HG03139 (cell line): ENCODE data around the gene PPP1R10.
"Not testable (repeated sequence)": the region's sequence is repeated elsewhere in the genome, so short reads cannot be mapped to it uniquely, and the experiment has no call there.

Source experiments
- ATAC-seq: cut with Tn5 transposase; IDR thresholded peaks from one replicate; pipeline ENCODE4 v1.9.1; 2021; ENCODE audit not compliant: unreplicated experiment

Gene PPP1R10

DNA sequence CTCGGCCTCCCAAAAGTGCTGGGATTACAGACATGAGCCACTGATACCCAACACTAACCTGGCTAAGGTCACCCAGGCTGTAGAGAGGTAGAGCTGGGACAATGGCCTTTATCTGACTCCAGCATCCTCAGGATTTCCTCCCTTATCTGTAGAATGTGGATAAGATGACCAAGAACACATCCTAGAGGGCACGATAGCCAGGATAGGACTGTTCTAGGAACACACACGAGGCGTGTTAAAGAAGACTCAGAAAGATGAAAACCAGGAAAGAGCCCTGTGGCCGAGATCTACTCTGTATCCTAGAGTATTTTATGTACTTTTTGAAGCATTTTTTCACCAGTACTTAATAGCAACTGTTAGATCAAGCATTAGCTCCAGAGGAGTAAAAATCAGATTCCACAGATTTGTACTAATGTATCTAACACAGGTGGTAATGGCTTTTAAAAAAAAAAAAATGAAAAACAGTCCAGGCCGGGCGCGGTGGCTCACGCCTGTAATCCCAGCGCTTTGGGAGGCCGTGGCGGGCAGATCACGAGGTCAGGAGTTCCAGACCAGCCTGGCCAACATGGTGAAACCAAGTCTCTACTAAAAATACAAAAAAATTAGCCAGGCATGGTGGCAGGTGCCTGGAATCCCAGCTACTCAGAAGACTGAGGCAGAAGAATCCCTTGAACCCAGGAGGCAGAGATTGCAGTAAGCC lies 17.3 kb downstream of the PPP1R10 start:
- ATAC-seq = no peak

DNA sequence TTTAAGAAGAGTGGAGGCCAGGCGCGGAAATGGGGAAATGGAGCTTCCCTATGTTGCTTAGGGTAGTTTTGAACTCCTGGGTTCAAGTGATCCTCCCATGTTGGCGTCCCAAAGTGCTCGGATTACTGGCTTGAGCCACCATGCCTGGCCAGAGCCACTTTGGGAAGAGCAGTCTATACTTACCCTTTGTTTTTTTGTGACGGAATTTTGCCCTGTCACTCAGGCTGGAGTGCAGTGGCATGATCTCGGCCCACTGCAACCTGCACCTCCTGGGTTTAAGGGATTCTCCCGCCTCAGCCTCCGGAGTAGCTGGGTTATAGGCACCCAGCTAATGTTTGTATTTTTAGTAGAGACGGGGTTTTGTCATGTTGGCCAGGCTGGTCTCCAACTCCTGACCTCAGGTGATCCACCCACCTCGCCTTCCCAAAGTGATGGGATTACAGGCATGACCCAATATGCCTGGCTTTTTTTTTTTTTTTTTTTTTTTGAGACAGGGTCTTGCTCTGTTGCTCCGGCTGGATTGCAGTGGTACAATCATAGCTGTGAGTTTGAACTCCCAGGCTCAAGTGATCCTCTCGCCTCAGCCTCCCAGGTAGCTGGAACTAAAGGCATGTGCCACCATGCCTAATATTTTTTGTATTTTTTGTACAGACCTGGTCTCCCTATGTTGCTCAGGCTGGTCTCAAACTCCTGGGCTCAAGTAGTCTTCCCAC lies 18.0 kb downstream of the PPP1R10 start:
- ATAC-seq = no peak

GRCh38 chr6:30597315-30598144 lies 19.5 kb downstream of the PPP1R10 start:
- ATAC-seq = not testable (repeated sequence)

DNA sequence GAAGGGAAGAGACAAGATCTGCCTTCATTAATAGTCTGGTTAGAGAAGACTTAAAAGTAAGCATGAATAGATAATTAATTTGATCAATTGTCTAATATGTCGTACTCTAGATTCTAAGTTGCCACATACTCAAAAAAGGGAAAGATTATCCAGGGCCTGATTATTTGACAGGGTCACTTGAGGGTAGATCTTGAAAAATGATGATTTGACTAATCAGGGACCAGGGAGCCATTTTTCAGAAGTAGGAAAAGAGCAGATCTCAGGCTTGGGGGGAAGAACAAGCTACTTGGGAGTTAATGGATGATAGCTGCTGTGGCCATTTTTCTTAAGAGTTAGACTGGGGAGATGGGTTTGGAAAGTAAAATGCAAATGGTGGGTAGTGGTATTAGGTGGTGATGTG lies 24.8 kb downstream of the PPP1R10 start:
- no peak for ATAC-seq

GRCh38 chr6:30591008-30591407 lies 26.0 kb downstream of the PPP1R10 start:
- ATAC-seq = no peak

- ATAC-seq = no peak
Observed at GRCh38 chr6:30590509-30590908, 26.5 kb downstream of the PPP1R10 start.

DNA sequence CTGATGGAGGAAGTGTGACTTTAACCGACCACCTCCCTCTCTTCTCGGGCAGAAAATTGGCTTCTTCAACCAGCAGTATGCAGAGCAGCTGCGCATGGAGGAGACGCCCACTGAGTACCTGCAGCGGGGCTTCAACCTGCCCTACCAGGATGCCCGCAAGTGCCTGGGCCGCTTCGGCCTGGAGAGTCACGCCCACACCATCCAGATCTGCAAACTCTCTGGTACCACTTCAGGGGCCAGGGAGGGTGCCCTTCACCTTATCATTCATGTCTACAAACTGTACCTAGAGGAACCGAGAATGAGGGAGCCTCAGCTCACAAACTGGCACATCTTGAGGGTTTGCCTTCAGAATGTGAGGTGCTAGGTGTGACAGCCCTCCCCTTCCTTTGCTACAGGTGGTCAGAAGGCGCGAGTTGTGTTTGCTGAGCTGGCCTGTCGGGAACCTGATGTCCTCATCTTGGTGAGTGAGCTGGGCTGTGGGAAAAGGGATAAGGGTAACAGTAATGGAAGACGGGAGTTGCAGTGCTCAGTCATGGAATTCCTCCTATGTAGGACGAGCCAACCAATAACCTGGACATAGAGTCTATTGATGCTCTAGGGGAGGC lies 27.2 kb downstream of the PPP1R10 start:
- ATAC-seq = no peak

DNA sequence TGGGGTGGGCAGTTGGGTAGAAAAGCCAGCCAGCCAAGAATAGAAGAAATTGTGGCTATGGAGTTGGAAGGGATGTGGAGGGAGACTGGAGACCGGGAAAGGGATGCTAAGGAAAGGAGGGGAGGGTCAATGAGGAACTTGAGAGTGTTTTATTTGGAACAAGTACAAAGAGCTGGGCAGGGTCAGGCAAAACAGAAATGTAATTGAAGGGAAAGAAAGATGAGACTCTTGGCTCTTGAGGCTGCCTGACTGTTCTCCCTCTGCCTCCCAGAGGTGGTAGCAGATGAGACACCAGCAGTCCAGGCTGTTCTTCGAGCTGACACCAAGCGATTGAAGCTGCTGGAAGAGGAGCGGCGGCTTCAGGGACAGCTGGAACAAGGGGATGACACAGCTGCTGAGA lies 33.1 kb downstream of the PPP1R10 start:
- ATAC-seq = no peak

GRCh38 chr6:30578051-30578450 lies 39.0 kb downstream of the PPP1R10 start:
- no peak for ATAC-seq

- ATAC-seq = no peak
Observed at GRCh38 chr6:30573113-30573512, 43.9 kb downstream of the PPP1R10 start.

GRCh38 chr6:30572148-30572547 lies 44.9 kb downstream of the PPP1R10 start:
- ATAC-seq = no peak

GRCh38 chr6:30571762-30572082 lies 45.3 kb downstream of the PPP1R10 start:
- ATAC-seq = no peak

- ATAC-seq = peak; percentile 88
Observed at GRCh38 chr6:30571075-30571761, 45.8 kb downstream of the PPP1R10 start, which contains the start of gene ABCF1. TSS of gene ABCF1 (plus strand) at chr6:30571442. CDS start at chr6:30571488, 46 bp downstream.

DNA sequence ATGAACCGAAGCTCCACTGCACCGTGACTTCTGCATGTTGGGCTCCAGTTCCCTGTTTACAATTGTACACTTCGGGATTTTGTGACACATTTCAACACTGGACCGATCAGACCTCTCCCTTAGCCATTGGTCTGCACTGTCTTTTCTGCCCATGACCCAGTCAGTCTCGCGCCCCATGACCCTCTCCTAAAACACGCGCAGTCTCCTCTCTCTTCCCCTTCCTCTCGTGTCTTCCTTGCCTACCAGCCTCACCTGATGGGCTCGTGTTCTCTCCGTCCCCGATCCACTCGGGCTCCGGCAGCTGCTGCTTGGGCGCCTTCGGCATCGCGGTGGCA lies 46.3 kb downstream of the PPP1R10 start:
- peak; percentile 24 for ATAC-seq

DNA sequence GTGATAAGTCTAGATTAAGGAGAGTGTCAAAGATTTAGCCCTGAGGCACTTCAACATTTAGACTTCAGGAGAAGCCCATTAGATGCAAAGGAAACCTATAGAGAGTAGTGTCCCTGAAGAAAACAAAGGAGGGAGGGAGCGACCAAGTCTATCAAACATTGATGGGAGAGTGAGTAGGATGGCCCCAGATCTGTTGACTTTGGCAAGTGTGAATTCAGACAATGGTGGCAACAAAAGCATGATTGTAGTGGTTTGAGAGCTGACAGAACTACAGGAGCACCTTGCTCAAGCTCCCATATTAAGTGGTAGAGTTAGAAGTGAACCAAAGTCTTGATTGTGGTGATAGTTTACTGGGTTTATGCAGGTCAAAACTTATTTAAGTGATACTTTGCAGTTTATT lies 46.8 kb downstream of the PPP1R10 start:
- ATAC-seq = no peak

DNA sequence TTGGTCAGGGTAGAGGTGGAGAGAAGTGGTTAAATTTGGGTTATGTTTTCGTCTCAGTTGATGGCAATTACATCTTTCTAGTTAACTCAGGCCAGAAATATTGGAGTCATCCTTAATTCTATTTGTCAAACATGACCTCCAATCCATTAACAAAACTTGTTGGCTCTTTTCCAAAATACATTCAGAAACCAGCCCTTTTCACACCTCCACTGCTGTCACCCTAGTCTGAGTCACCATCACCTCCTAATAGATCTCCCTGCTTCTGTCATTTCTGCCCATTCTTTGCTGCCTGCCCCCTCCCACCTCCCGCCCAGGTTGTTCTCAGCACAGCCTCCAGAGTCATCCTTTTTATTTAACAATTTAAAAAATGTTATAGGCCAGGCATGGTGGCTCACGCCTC lies 48.8 kb downstream of the PPP1R10 start:
- no peak for ATAC-seq

- no peak for ATAC-seq
Observed at GRCh38 chr6:30565772-30566171, 51.3 kb downstream of the PPP1R10 start.

- ATAC-seq = no peak
Observed at GRCh38 chr6:30564114-30564513, 52.9 kb downstream of the PPP1R10 start.

- ATAC-seq = no peak
Observed at GRCh38 chr6:30562470-30563425, 54.3 kb downstream of the PPP1R10 start.

DNA sequence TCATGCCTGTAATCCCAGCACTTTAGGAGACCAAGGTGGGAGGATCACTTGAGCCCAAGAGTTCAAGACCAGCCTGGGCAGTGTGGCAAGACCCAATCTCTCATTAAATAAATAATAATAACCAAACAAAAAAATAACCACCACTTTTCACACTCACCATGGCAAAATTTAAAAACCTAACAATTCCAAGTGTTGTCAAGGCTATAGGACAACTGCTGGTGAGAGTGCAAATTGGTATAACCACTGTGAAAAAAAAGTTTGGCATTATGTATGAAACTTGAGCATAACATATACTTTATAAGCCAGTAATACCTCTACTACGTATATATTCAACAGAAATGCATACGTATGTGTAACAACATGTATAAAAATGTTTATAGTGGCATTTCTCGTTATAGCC lies 56.1 kb downstream of the PPP1R10 start:
- no peak for ATAC-seq
